Keratinocyte (primary cell): Measurements from ENCODE around the gene TFG. TPM values are rescaled to one million over a fixed set of nuclear protein-coding genes. Genes with fewer than 3 reads are reported as not detected.

Experiments used
- DNase-seq: peaks from one replicate; pipeline ENCODE4 v3.0.0-alpha.2; 2011; ENCODE audit warnings: low read depth, missing footprints, low spot score
- FAIRE-seq: peaks from 2 replicates; lab custom pipeline; 2011; peaks lifted over from hg19 to GRCh38; lab: Jason Lieb, UNC
- H2AFZ ChIP-seq: 2 replicates; pipeline ENCODE4 v1.6.0; 2012; ENCODE audit warnings: low read length, control low read depth, inconsistent platforms; ENCODE audit not compliant: control insufficient read depth
- H3K27ac ChIP-seq: 2 replicates; pipeline ENCODE4 v1.5.1; 2011; ENCODE audit warnings: low read length; ENCODE audit not compliant: control insufficient read depth, insufficient read depth
- H3K27me3 ChIP-seq: 3 replicates; pipeline ENCODE4 v1.6.0; 2011; ENCODE audit warnings: low read length; ENCODE audit not compliant: control insufficient read depth, insufficient read depth; ENCODE audit errors: extremely low read depth
- H3K36me3 ChIP-seq, 2 experiments: 2 replicates in 1 of 2; 3 replicates in 1 of 2; pipeline ENCODE4 v1.5.1; 2011; ENCODE audit warnings: low read length in 2 of 2, mild to moderate bottlenecking in 1 of 2; ENCODE audit not compliant: control insufficient read depth in 2 of 2, insufficient read depth in 2 of 2; ENCODE audit errors: extremely low read depth in 1 of 2
- H3K4me1 ChIP-seq: 3 replicates; pipeline ENCODE4 v1.5.1; 2011; ENCODE audit warnings: low read length; ENCODE audit not compliant: control insufficient read depth, insufficient read depth; ENCODE audit errors: extremely low read depth
- H3K4me2 ChIP-seq: 3 replicates; pipeline ENCODE4 v1.6.0; 2011; ENCODE audit warnings: low read depth, low read length; ENCODE audit not compliant: control insufficient read depth, insufficient read depth; ENCODE audit errors: extremely low read depth
- H3K4me3 ChIP-seq, 3 experiments: fragments of 200-600 bp in 1 of 3; sonication (generic) in 1 of 3; 2 replicates in 2 of 3; 3 replicates in 1 of 3; pipeline ENCODE4 v1.5.1; 2011 to 2016; ENCODE audit warnings: low read length in 3 of 3, mild to moderate bottlenecking in 3 of 3, control low read depth in 2 of 3, inconsistent platforms in 1 of 3, low read depth in 1 of 3, mixed read lengths in 1 of 3, mixed run types in 1 of 3, moderate library complexity in 1 of 3; ENCODE audit not compliant: control insufficient read depth in 2 of 3, insufficient read depth in 2 of 3; ENCODE audit errors: extremely low read depth in 1 of 3
- H3K79me2 ChIP-seq: 2 replicates; pipeline ENCODE4 v1.6.0; 2012; ENCODE audit warnings: low read length; ENCODE audit not compliant: control insufficient read depth, insufficient read depth
- H3K9ac ChIP-seq: 3 replicates; pipeline ENCODE4 v1.6.0; 2011; ENCODE audit warnings: low read length; ENCODE audit not compliant: control insufficient read depth, insufficient read depth; ENCODE audit errors: extremely low read depth
- H3K9me1 ChIP-seq: 3 replicates; pipeline ENCODE4 v1.6.0; 2011; ENCODE audit warnings: low read length; ENCODE audit not compliant: control insufficient read depth, insufficient read depth; ENCODE audit errors: extremely low read depth
- H3K9me3 ChIP-seq: 2 replicates; pipeline ENCODE4 v1.5.1; 2012; ENCODE audit warnings: low read depth, low read length; ENCODE audit not compliant: control insufficient read depth
- H4K20me1 ChIP-seq: 3 replicates; pipeline ENCODE4 v1.6.0; 2011; ENCODE audit warnings: low read length; ENCODE audit not compliant: control insufficient read depth, insufficient read depth; ENCODE audit errors: extremely low read depth
- EZH2 ChIP-seq: IDR thresholded peaks from one replicate; pipeline ENCODE4 v1.6.1; 2012; ENCODE audit warnings: inconsistent platforms, mild to moderate bottlenecking, low read length, moderate library complexity
- dilution Hi-C: fragments of 300-500 bp; cut with MboI; formaldehyde crosslinking; loops from one replicate; pipeline ENCODE4 v1.7.0; 2020; ENCODE audit warnings: low sequenced_read_pairs; ENCODE audit not compliant: extremely low pct_ligation_motif_present
- polyA plus RNA-seq, 5 experiments: library from polyadenylated mRNA; depleted of rRNA in 3 of 5; stranded (reverse) in 3 of 5; stranded (forward) in 1 of 5; unstranded in 1 of 5; fragments of >200 nt; gene quantifications; 1 replicate in 1 of 5; 2 replicates in 3 of 5; 3 replicates in 1 of 5; pipeline versions ENCODE4 v1.2.1 to v1.2.3, GENCODE V29; 2011 to 2012; ENCODE audit warnings: missing spikeins in 2 of 5, low read depth in 1 of 5, low replicate concordance in 1 of 5
- TF ChIP-seq, protein P1 (sequence below), 3 experiments: IDR thresholded peaks in 1 of 3; conservative IDR thresholded peaks in 1 of 3; optimal IDR thresholded peaks in 1 of 3; 2 replicates in 2 of 3; 3 replicates in 1 of 3; pipeline versions ENCODE3 to v1.5.1; 2011; ENCODE audit warnings: low read length in 3 of 3, mild to moderate bottlenecking in 3 of 3, moderate library complexity in 2 of 3, control low read depth in 1 of 3, inconsistent platforms in 1 of 3; ENCODE audit not compliant: insufficient read depth in 2 of 3; ENCODE audit errors: extremely low read depth in 1 of 3

The TFG gene
- polyA plus RNA-seq, 1 donor (not counting 4 experiments of a cell fraction or from before 2014, with no cell fraction given): 177 TPM

GRCh38 chr3:100702980-100703345, 6.3 kb upstream of the TFG start:
- Histone ChIP-seq H3K4me2 (no peak overlapping the region), H3K27ac (no peak overlapping the region), H2AFZ (no peak overlapping the region), H3K9me1 (no peaks in the 10 kb centered on the region), H3K27me3 (no peaks in the 10 kb centered on the region), H3K36me3 (no peaks in the 10 kb centered on the region), H3K9me3 (no peaks in the 10 kb centered on the region), H3K79me2 (no peaks in the 10 kb centered on the region), H4K20me1 (no peaks in the 10 kb centered on the region), H3K4me3 (no peak overlapping the region), H3K9ac (no peak overlapping the region), H3K4me1 (peaks cover 25% of the 10 kb centered on the region)
- no peak for TF ChIP-seq EZH2
- TF ChIP-seq, protein P1, sequence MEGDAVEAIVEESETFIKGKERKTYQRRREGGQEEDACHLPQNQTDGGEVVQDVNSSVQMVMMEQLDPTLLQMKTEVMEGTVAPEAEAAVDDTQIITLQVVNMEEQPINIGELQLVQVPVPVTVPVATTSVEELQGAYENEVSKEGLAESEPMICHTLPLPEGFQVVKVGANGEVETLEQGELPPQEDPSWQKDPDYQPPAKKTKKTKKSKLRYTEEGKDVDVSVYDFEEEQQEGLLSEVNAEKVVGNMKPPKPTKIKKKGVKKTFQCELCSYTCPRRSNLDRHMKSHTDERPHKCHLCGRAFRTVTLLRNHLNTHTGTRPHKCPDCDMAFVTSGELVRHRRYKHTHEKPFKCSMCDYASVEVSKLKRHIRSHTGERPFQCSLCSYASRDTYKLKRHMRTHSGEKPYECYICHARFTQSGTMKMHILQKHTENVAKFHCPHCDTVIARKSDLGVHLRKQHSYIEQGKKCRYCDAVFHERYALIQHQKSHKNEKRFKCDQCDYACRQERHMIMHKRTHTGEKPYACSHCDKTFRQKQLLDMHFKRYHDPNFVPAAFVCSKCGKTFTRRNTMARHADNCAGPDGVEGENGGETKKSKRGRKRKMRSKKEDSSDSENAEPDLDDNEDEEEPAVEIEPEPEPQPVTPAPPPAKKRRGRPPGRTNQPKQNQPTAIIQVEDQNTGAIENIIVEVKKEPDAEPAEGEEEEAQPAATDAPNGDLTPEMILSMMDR (optimal IDR thresholded peaks at IDR 0.05 in 1 of 3, IDR thresholded peaks at IDR 0.05 in 1 of 3, conservative IDR thresholded peaks at IDR 0.05 in 1 of 3; ENCODE audit: extremely low read depth in 1 of 3, insufficient read depth in 2 of 3, low read length in 3 of 3): no peak
- FAIRE-seq: no peak
- no peak for DNase-seq
- dilution Hi-C loops: no loop called here

DNA sequence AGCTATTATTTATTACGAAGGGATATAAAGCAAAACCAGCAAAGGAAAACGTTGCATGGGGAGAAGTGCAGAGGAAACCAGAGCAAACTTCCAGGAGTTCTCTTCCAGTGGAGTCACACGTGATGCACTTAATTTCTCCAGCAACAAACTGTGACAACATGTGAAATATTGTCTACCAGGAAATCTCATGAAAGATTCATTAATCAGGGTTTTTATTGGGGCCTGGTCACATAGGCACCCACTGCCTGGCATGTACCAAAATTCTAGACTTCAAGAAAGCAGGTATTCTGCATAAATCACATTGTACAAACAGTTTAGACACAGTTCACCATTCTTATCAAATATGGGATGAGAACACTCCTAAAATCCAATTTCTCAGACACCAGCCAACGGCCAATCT, 5.4 kb upstream of the TFG start:
- Histone ChIP-seq H3K4me3 (no peak overlapping the region), H4K20me1 (no peaks in the 10 kb centered on the region), H3K9me1 (no peaks in the 10 kb centered on the region), H3K27me3 (no peaks in the 10 kb centered on the region), H3K79me2 (no peaks in the 10 kb centered on the region), H3K36me3 (no peaks in the 10 kb centered on the region), H2AFZ (no peak overlapping the region), H3K27ac (no peak overlapping the region), H3K4me2 (no peak overlapping the region), H3K9ac (no peak overlapping the region), H3K9me3 (no peaks in the 10 kb centered on the region), H3K4me1 (peaks cover 34% of the 10 kb centered on the region)
- dilution Hi-C loops: no loop called here
- TF ChIP-seq, protein P1 (optimal IDR thresholded peaks at IDR 0.05 in 1 of 3, IDR thresholded peaks at IDR 0.05 in 1 of 3, conservative IDR thresholded peaks at IDR 0.05 in 1 of 3; ENCODE audit: extremely low read depth in 1 of 3, insufficient read depth in 2 of 3, low read length in 3 of 3): no peak
- TF ChIP-seq EZH2: no peak
- FAIRE-seq: no peak
- no peak for DNase-seq
